Liver (tissue), 3 donors: ENCODE measurements around the gene SNCB.
A peak's percentile ranks its signal among the peaks of the same experiment; 100 is the strongest.

ENCODE experiments used
- CTCF ChIP-seq: fragments of 150-350 bp; IDR thresholded peaks from 2 replicates; pipeline ENCODE4 v1.5.1; 2017; ENCODE audit warnings: improper control_type of control experiment, low read depth, low read length; ENCODE audit not compliant: missing input control
- EGR1 ChIP-seq, 2 donors: IDR thresholded peaks; 2 replicates each; pipeline ENCODE4 v1.6.1; 2016 to 2018; ENCODE audit warnings: antibody characterized with exemption in 2 of 2, low read depth in 2 of 2
- GABPA ChIP-seq, 2 donors: IDR thresholded peaks in 1 of 2; conservative IDR thresholded peaks in 1 of 2; 2 replicates each; pipeline ENCODE4 v1.6.1; 2016; ENCODE audit warnings: antibody characterized with exemption in 2 of 2, mild to moderate bottlenecking in 1 of 2, moderate library complexity in 1 of 2
- HNF4A ChIP-seq, 2 donors: conservative IDR thresholded peaks; 2 replicates each; pipeline ENCODE4 v1.6.1; 2016; ENCODE audit warnings: antibody characterized with exemption in 2 of 2, mild to moderate bottlenecking in 2 of 2
- HNF4G ChIP-seq: IDR thresholded peaks from 2 replicates; pipeline ENCODE4 v1.6.1; 2016; ENCODE audit warnings: antibody characterized with exemption
- JUND ChIP-seq, 2 donors: IDR thresholded peaks; 2 replicates each; pipeline ENCODE4 v1.6.1; 2016; ENCODE audit warnings: antibody characterized with exemption in 2 of 2
- MAX ChIP-seq: IDR thresholded peaks from 2 replicates; pipeline ENCODE4 v1.6.1; 2016; ENCODE audit warnings: antibody characterized with exemption
- RAD21 ChIP-seq, 2 donors: IDR thresholded peaks; 2 replicates each; pipeline ENCODE4 v1.6.1; 2016; ENCODE audit warnings: antibody characterized with exemption in 2 of 2, mild to moderate bottlenecking in 2 of 2
- REST ChIP-seq: IDR thresholded peaks from 2 replicates; pipeline ENCODE4 v1.6.1; 2016; ENCODE audit warnings: antibody characterized with exemption, mild to moderate bottlenecking
- RXRA ChIP-seq, 2 donors: IDR thresholded peaks; 2 replicates each; pipeline ENCODE4 v1.6.1; 2017 to 2018; ENCODE audit warnings: antibody characterized with exemption in 2 of 2, mild to moderate bottlenecking in 1 of 2
- SP1 ChIP-seq: IDR thresholded peaks from 2 replicates; pipeline ENCODE4 v1.6.1; 2018; ENCODE audit warnings: antibody characterized with exemption, mild to moderate bottlenecking
- TAF1 ChIP-seq: conservative IDR thresholded peaks from 2 replicates; pipeline ENCODE4 v1.6.1; 2016; ENCODE audit warnings: antibody characterized with exemption, mild to moderate bottlenecking
- YY1 ChIP-seq: IDR thresholded peaks from 2 replicates; pipeline ENCODE4 v1.6.1; 2016; ENCODE audit warnings: antibody characterized with exemption, mild to moderate bottlenecking
- donor health status: healthy.
- donor health status: healthy.

- peak; percentile 64 for TF ChIP-seq CTCF
- no peak for TF ChIP-seq HNF4G
- TF ChIP-seq GABPA (IDR thresholded peaks at IDR 0.05 in 1 of 2, conservative IDR thresholded peaks at IDR 0.05 in 1 of 2), result no peak
- no peak for TF ChIP-seq REST
- TF ChIP-seq RXRA (IDR thresholded peaks at IDR 0.05), result no peak
- peak; percentile 61 to 79 for TF ChIP-seq RAD21 (IDR thresholded peaks at IDR 0.05)
- no peak for TF ChIP-seq JUND (IDR thresholded peaks at IDR 0.05)
- no peak for TF ChIP-seq HNF4A (conservative IDR thresholded peaks at IDR 0.05)
- TF ChIP-seq TAF1, result no peak
- TF ChIP-seq EGR1 (IDR thresholded peaks at IDR 0.05; ENCODE audit: low read depth in 2 of 2), result no peak
- no peak for TF ChIP-seq YY1
- no peak for TF ChIP-seq SP1
- TF ChIP-seq MAX, result no peak
Measured at GRCh38 chr5:176573564-176574296, 56.6 kb downstream of the SNCB start.
